Measurements from ENCODE around the gene TMEM121.
A peak's percentile ranks its signal among the peaks of the same experiment; 100 is the strongest.

TMEM121 gene

DNA sequence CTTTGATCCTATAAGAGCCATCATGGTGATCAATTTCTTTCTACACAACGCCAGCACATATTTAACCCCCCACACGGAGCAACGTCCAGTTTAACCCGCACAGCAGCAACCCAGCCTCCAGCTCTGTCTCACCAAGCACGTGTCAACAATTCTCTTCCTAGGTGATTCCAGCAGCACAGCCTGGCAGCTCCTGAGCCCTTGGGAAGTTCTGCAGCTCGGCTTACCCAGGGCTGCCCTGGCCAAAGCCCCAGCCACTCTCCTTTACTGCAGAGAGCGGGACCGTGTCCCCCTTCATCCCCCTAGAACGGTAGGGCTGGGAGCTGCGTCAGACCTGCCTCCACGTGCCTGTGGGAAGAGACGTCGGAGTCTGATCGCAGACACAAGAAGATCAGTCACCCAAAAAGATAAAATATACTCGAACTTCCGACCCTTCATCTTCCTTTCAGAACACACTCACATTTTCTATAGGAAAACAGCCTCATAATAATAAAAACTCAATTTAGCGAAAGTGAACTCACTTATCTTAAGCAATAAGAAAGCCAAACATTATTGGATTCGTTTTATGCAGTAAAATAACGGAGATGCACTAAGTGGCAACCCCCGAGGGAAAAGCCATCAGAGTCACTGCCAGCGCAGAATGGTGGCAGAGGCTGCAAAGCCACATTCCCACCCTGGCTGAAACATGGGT, 7.6 kb downstream of the TMEM121 start:
- no peak for TF ChIP-seq CTCF (conservative IDR thresholded peaks at IDR 0.05)
- H3K27ac ChIP-seq = no peak overlapping the region

GRCh38 chr14:105534586-105534985, 8.2 kb downstream of the TMEM121 start:
- no peak for TF ChIP-seq CTCF (conservative IDR thresholded peaks at IDR 0.05)
- H3K27ac ChIP-seq = no peak overlapping the region

DNA sequence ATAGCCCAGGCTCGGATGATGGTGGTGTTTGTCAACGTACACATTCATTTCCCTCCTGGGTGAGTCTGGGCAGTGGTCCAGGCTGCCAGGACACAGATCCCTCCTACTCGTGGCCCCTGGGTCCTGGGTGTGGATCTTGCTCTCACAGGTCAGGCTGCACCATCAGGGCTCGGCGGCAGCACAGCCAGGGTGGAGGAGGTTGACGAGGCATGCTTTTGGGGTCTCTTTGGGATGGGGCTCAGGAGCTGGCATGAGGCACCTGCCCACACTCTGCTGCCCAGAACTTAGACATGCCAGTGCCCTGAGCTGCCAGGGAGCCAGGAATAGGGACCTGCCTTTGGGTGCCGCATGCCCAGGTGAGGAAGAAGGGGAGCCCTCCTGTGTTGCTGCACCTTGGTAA, 9.7 kb downstream of the TMEM121 start:
- no peak for TF ChIP-seq CTCF (conservative IDR thresholded peaks at IDR 0.05)
- no peak overlapping the region for H3K27ac ChIP-seq

DNA sequence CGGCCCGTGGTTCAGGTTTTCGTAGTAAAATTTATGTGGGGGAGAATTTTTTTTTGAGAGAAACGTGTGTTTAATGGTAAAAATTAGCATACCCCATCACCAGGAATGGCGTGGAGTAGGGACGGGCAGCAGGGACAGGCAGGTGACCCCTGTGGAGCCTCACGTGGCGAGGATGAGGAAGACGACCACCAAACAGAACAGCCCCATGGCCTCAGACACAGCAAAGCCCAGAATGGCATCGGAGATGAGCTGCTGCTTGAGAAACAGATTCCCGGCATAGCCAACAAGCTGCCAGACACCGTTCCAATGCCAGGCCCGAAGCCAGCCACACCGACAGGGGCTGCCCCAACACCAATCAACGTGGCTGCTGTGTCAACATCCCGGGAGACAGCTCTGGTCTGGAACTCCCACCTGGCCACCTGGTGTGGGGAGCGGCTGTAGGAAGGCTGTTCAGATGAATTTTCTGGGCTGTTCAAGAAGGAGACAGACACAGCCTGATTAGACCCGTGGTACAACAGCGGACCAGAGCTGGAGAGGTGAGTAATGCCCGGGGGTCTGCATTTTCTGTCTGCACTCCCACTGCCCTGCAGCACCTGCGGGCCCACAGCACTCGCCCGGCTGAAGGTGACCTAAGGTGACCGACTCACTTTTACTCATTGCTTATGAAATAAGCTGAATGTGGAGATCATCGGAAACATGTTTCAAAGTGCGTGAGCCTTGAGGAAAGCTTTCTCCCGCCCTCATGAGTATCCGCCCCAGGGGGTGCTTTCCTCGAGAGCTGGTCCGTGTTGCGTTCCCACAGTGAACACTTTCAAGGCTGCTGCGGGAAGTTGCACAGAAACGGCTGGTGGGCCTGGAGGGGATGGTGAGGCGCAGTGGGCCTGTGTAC, 10.6 kb downstream of the TMEM121 start:
- H3K27ac ChIP-seq = no peak overlapping the region
- no peak for TF ChIP-seq CTCF (conservative IDR thresholded peaks at IDR 0.05)

- no peak overlapping the region for H3K27ac ChIP-seq
- TF ChIP-seq CTCF (conservative IDR thresholded peaks at IDR 0.05) = peak; percentile 96
Measured at GRCh38 chr14:105537580-105538474, 11.4 kb downstream of the TMEM121 start.

DNA sequence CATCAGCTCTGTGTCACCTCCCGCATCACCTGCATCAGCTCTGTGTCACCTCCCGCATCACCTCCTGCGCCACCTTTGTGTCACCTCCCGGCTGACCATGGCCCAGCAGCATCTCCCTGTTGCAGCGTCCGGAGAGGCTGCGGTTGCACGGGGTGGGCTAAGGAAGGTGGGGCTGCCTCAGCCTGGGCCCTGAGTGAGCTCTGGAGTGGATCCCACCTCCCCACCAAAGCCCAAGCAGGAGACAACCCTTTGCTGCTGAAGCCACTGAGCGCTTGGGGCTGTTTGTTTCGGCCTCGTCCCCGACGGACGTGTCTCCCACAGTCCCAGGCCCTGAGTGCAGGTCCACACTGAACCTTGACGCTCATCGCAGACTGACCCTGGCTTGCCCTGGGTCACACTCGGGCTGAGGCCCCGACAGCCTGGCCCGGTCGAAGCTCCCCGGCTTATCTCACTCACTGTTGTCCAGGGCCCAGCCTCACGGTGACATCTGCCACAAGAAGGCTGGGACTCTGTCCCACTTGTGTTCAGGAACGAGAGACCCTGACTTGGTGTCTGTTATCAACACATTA, 12.2 kb downstream of the TMEM121 start:
- H3K27ac ChIP-seq = no peak overlapping the region
- no peak for TF ChIP-seq CTCF (conservative IDR thresholded peaks at IDR 0.05)

All from VCaP (cell line).